ENCODE results near the gene S100A1.

S100A1 gene

GRCh38 chr1:153642161-153642560 is 13.9 kb downstream of the S100A1 start:
- Histone ChIP-seq H3K27ac (ENCODE audit: low read depth, low read length) (no peak overlapping the region), H3K4me1 (ENCODE audit: control insufficient read depth, insufficient read depth, low read length) (no peaks in the 10 kb centered on the region), H3K9me3 (ENCODE audit: control insufficient read depth, insufficient read depth, low read depth, low read length) (no peaks in the 10 kb centered on the region), H3K36me3 (ENCODE audit: control insufficient read depth, insufficient read depth, low read length) (peaks cover 95% of the 10 kb centered on the region), H3K4me3 (ENCODE audit: low read depth, low read length) (no peak overlapping the region), H3K27me3 (ENCODE audit: control insufficient read depth, insufficient read depth, low read length) (no peaks in the 10 kb centered on the region), H3K9ac (ENCODE audit: low read length) (no peak overlapping the region)

DNA sequence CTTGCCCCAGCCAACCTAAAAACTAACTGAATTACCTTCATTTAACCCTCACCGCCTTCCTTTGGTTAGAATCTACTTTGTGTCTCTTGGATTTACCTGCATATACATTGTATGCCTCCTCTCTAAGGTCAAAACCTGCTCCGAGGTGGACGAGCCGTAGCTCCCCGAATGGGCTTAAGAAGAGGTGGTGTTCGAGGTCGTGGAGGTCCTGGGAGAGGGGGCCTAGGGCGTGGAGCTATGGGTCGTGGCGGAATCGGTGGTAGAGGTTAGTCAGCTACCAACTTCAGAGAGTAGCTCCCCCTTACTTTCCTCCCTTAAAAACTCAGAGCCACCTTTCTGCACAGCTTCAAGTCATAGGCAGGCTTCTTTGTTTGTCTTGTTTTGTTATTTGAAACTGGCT is 14.9 kb downstream of the S100A1 start:
- no peaks in the 10 kb centered on the region for H3K9me3 ChIP-seq (ENCODE audit: control insufficient read depth, insufficient read depth, low read depth, low read length)
- peaks cover 86% of the 10 kb centered on the region for H3K36me3 ChIP-seq (ENCODE audit: control insufficient read depth, insufficient read depth, low read length)
- no peaks in the 10 kb centered on the region for H3K4me1 ChIP-seq (ENCODE audit: control insufficient read depth, insufficient read depth, low read length)
- no peak overlapping the region for H3K9ac ChIP-seq (ENCODE audit: low read length)
- H3K27ac ChIP-seq (ENCODE audit: low read depth, low read length) = no peak overlapping the region
- no peaks in the 10 kb centered on the region for H3K27me3 ChIP-seq (ENCODE audit: control insufficient read depth, insufficient read depth, low read length)
- H3K4me3 ChIP-seq (ENCODE audit: low read depth, low read length) = no peak overlapping the region

DNA sequence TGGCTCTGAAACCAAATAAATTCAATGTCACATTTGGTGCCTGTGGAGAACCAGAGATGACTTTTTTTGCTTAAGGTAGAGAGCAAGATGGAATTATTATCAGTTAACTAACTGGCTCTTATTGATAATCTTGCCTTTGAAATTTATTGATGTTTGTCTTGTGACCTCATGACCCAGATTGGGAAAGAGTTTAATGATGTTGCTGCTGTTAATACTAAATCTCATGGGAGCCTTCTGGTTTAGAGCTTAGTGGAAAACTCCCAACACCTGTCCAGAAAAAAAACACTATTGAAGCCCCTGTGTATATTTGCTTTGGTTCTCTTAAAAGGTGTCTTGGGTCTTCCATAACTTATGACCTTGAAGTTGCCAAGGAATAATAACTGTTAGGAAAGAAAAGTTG is 15.6 kb downstream of the S100A1 start:
- Histone ChIP-seq H3K36me3 (ENCODE audit: control insufficient read depth, insufficient read depth, low read length) (peaks cover 79% of the 10 kb centered on the region), H3K9me3 (ENCODE audit: control insufficient read depth, insufficient read depth, low read depth, low read length) (no peaks in the 10 kb centered on the region), H3K4me1 (ENCODE audit: control insufficient read depth, insufficient read depth, low read length) (no peaks in the 10 kb centered on the region), H3K27me3 (ENCODE audit: control insufficient read depth, insufficient read depth, low read length) (no peaks in the 10 kb centered on the region), H3K4me3 (ENCODE audit: low read depth, low read length) (no peak overlapping the region), H3K27ac (ENCODE audit: low read depth, low read length) (no peak overlapping the region), H3K9ac (ENCODE audit: low read length) (no peak overlapping the region)

- Histone ChIP-seq H3K4me3 (ENCODE audit: low read depth, low read length) (no peak overlapping the region), H3K4me1 (ENCODE audit: control insufficient read depth, insufficient read depth, low read length) (no peaks in the 10 kb centered on the region; the same call in 1 of the 2 replicates), H3K36me3 (ENCODE audit: control insufficient read depth, insufficient read depth, low read length) (peaks cover 49% of the 10 kb centered on the region), H3K9ac (ENCODE audit: low read length) (no peak overlapping the region), H3K9me3 (ENCODE audit: control insufficient read depth, insufficient read depth, low read depth, low read length) (no peaks in the 10 kb centered on the region), H3K27ac (ENCODE audit: low read depth, low read length) (no peak overlapping the region), H3K27me3 (ENCODE audit: control insufficient read depth, insufficient read depth, low read length) (no peaks in the 10 kb centered on the region)
These were observed 18.6 kb downstream of the S100A1 start for GRCh38 chr1:153646672-153647345.

GRCh38 chr1:153647346-153647714 is 19.1 kb downstream of the S100A1 start:
- no peak overlapping the region for H3K9ac ChIP-seq (ENCODE audit: low read length)
- H3K27me3 ChIP-seq (ENCODE audit: control insufficient read depth, insufficient read depth, low read length) = no peaks in the 10 kb centered on the region
- no peaks in the 10 kb centered on the region; the same call in 1 of the 2 replicates for H3K4me1 ChIP-seq (ENCODE audit: control insufficient read depth, insufficient read depth, low read length)
- H3K4me3 ChIP-seq (ENCODE audit: low read depth, low read length) = no peak overlapping the region
- H3K36me3 ChIP-seq (ENCODE audit: control insufficient read depth, insufficient read depth, low read length) = peaks cover 44% of the 10 kb centered on the region
- no peaks in the 10 kb centered on the region for H3K9me3 ChIP-seq (ENCODE audit: control insufficient read depth, insufficient read depth, low read depth, low read length)
- H3K27ac ChIP-seq (ENCODE audit: low read depth, low read length) = no peak overlapping the region

GRCh38 chr1:153648000-153648643 is 19.9 kb downstream of the S100A1 start:
- Histone ChIP-seq H3K27me3 (ENCODE audit: control insufficient read depth, insufficient read depth, low read length) (no peaks in the 10 kb centered on the region), H3K9ac (ENCODE audit: low read length) (no peak overlapping the region), H3K4me1 (ENCODE audit: control insufficient read depth, insufficient read depth, low read length) (no peaks in the 10 kb centered on the region; the same call in 1 of the 2 replicates), H3K4me3 (ENCODE audit: low read depth, low read length) (no peak overlapping the region), H3K36me3 (ENCODE audit: control insufficient read depth, insufficient read depth, low read length) (peaks cover 36% of the 10 kb centered on the region), H3K27ac (ENCODE audit: low read depth, low read length) (no peak overlapping the region), H3K9me3 (ENCODE audit: control insufficient read depth, insufficient read depth, low read depth, low read length) (no peaks in the 10 kb centered on the region)

GRCh38 chr1:153649137-153649862 is 21.1 kb downstream of the S100A1 start:
- no peak overlapping the region for H3K9ac ChIP-seq (ENCODE audit: low read length)
- H3K4me3 ChIP-seq (ENCODE audit: low read depth, low read length) = no peak overlapping the region
- H3K9me3 ChIP-seq (ENCODE audit: control insufficient read depth, insufficient read depth, low read depth, low read length) = no peaks in the 10 kb centered on the region
- no peaks in the 10 kb centered on the region for H3K27me3 ChIP-seq (ENCODE audit: control insufficient read depth, insufficient read depth, low read length)
- H3K27ac ChIP-seq (ENCODE audit: low read depth, low read length) = no peak overlapping the region
- H3K36me3 ChIP-seq (ENCODE audit: control insufficient read depth, insufficient read depth, low read length) = peaks cover 24% of the 10 kb centered on the region
- no peaks in the 10 kb centered on the region; the same call in 1 of the 2 replicates for H3K4me1 ChIP-seq (ENCODE audit: control insufficient read depth, insufficient read depth, low read length)

GRCh38 chr1:153649863-153650235 is 21.6 kb downstream of the S100A1 start:
- Histone ChIP-seq H3K9me3 (ENCODE audit: control insufficient read depth, insufficient read depth, low read depth, low read length) (no peaks in the 10 kb centered on the region), H3K4me3 (ENCODE audit: low read depth, low read length) (no peak overlapping the region), H3K9ac (ENCODE audit: low read length) (no peak overlapping the region), H3K27me3 (ENCODE audit: control insufficient read depth, insufficient read depth, low read length) (no peaks in the 10 kb centered on the region), H3K4me1 (ENCODE audit: control insufficient read depth, insufficient read depth, low read length) (no peaks in the 10 kb centered on the region; the same call in 1 of the 2 replicates), H3K36me3 (ENCODE audit: control insufficient read depth, insufficient read depth, low read length) (peaks cover 19% of the 10 kb centered on the region), H3K27ac (ENCODE audit: low read depth, low read length) (no peak overlapping the region)

DNA sequence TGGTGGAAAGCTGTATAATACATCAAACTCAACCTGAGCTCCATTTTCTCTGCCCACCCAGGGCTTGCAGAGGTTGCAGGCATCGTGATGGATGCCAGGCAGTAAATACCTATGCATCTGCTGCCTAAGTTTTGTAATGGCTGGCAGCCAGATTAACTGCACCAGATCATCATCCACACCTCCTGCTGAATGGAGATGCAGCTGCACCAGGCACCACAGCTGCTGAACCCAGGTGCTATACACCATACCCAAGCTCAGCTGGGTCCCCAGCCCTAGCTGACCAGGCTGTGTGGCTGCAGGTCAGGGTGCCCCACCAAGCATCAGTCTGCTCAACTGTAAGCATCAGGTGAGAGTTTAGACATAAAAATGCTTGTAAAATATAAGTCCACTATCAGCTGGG is 23.5 kb downstream of the S100A1 start:
- H3K4me3 ChIP-seq (ENCODE audit: low read depth, low read length) = no peak overlapping the region
- H3K27ac ChIP-seq (ENCODE audit: low read depth, low read length) = no peak overlapping the region
- H3K27me3 ChIP-seq (ENCODE audit: control insufficient read depth, insufficient read depth, low read length) = no peaks in the 10 kb centered on the region
- no peaks in the 10 kb centered on the region for H3K36me3 ChIP-seq (ENCODE audit: control insufficient read depth, insufficient read depth, low read length)
- H3K4me1 ChIP-seq (ENCODE audit: control insufficient read depth, insufficient read depth, low read length) = no peaks in the 10 kb centered on the region; the same call in 1 of the 2 replicates
- no peak overlapping the region for H3K9ac ChIP-seq (ENCODE audit: low read length)
- H3K9me3 ChIP-seq (ENCODE audit: control insufficient read depth, insufficient read depth, low read depth, low read length) = no peaks in the 10 kb centered on the region

GRCh38 chr1:153652805-153653500 is 24.7 kb downstream of the S100A1 start:
- H3K27me3 ChIP-seq (ENCODE audit: control insufficient read depth, insufficient read depth, low read length) = no peaks in the 10 kb centered on the region
- no peak overlapping the region for H3K4me3 ChIP-seq (ENCODE audit: low read depth, low read length)
- no peak overlapping the region for H3K27ac ChIP-seq (ENCODE audit: low read depth, low read length)
- no peaks in the 10 kb centered on the region for H3K9me3 ChIP-seq (ENCODE audit: control insufficient read depth, insufficient read depth, low read depth, low read length)
- no peaks in the 10 kb centered on the region; the same call in 1 of the 2 replicates for H3K4me1 ChIP-seq (ENCODE audit: control insufficient read depth, insufficient read depth, low read length)
- no peaks in the 10 kb centered on the region for H3K36me3 ChIP-seq (ENCODE audit: control insufficient read depth, insufficient read depth, low read length)
- H3K9ac ChIP-seq (ENCODE audit: low read length) = no peak overlapping the region

Measured in HUES6 (cell line).